Stimulated activated CD4-positive, alpha-beta T cell treated with anti-CD3 and anti-CD28 coated beads, TNF-alpha, amount 100 ng/mL, for 24 hours (primary cell): ENCODE data around the gene KLHL18.
"Not testable (repeated sequence)": the region's sequence is repeated elsewhere in the genome, so short reads cannot be mapped to it uniquely, and the experiment has no call there.

Experiments
- DNase-seq, 3 experiments: peaks; one replicate each; pipeline ENCODE4 v3.0.0-alpha.2; 2020; ENCODE audit warnings: low read depth in 3 of 3

The KLHL18 gene

DNA sequence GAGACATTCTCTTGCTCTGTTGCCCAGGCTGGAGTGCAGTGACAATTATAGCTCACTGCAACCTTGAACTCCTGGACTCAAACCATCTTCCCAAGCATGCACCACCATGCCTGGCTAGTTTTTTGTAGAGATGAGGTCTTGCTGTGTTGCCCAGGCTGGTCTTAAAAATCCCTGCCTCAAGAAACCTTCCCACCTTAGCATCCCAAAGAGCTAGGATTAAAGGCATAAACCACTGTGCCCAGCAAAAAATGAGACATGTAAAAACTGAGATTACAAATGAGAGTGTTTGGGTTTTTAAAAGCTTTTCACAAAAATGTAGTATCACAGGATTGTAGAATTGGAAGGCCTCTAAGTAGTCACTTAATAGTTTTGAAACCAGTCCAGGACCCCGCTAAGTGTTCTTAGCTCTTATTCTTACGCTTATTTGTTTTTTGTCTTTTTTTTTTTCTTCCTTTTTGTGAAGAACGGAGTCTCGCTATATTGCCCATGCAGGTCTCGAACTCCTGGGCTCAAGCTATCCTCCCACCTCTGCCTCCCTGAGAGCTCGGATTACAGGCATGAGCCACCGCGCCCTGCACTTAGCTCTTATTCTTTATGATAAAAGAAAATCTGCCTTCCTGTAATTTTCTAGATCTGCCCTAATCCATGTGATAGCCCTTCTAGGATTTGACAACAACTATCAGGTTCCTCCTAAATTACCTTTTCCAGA, 31.5 kb downstream of the KLHL18 start:
- no peak for DNase-seq

DNA sequence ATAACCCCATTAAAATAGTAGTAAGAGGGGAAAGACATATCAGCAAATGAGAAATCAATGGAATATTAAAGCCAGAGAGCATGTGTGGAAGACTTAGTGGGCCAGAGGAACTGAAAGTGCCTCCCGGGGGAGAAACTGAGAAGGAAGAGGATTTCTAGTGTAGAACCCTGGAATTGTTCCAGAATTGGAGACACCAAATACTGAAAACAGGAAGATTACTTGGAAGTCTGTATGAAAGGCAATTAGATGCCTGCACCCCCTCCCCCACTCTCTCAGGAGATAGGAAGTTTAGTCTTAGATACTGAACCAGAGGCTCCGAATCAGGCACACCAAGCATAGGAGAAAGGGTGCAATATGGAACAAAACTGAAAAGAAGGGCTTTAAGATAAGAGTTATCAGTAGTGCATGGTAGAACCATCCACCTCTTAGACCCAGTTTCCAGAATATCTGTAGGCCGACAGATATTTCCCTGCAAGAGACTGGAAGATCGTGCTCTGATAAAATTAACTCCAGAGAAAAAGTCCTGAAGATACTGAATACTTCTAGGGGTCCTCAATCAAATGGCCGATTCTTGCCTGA, 32.4 kb downstream of the KLHL18 start:
- DNase-seq = no peak

DNA sequence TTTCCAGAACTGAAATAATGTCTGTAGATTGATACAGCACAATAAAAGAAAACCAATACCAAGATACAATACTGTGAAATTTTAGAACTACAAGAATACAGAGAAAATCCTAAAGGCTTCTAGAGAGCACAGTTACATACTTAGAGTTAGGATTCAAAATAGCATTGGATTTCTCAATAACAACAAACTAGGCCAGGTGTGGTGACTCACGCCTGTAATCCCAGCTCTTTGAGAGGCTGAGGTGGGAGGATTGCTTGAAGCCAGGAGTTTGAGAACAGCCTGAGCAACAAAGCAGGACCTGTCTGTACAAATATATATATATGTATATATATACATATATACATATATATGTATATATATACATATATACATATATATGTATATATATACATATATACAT, 33.4 kb downstream of the KLHL18 start:
- DNase-seq = not testable (repeated sequence)

DNA sequence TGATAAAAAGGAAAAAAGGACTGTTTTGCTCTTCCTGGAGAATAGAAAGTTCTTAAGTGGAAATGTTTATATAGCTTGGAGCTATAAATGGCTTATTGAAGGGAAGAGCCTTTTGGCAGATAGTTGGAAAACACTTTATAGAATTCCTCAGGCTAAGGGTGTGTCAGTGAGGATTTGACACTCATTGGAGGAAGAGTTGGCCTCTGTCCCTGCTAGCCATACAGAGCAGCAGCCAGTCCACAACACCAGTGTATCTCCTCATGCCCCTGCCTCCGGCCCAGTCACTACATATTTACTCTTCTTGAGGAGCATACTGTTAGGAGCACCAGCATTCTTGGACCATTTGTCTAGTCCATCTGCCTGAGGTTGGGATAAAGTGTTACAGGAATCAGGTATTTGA, 36.2 kb downstream of the KLHL18 start:
- DNase-seq = no peak

DNA sequence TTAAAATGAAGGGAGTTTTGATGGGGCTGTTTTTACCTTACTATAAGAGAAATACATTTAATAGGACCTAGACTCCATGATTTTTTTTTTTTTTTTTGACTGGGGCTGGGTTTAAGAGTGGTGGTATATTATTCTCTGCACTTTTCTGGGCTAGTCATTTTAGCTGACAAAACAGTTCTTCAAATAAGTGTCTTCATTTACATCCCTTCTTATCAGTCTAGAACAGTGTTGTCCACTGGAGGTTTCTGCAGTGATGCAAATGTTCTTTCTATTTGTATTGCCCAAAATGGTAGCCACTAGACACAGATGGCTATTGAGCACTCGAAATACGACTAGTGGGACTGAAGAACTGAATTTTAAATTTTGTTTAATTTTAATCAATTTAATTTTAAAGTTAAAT, 37.2 kb downstream of the KLHL18 start:
- DNase-seq = no peak

DNA sequence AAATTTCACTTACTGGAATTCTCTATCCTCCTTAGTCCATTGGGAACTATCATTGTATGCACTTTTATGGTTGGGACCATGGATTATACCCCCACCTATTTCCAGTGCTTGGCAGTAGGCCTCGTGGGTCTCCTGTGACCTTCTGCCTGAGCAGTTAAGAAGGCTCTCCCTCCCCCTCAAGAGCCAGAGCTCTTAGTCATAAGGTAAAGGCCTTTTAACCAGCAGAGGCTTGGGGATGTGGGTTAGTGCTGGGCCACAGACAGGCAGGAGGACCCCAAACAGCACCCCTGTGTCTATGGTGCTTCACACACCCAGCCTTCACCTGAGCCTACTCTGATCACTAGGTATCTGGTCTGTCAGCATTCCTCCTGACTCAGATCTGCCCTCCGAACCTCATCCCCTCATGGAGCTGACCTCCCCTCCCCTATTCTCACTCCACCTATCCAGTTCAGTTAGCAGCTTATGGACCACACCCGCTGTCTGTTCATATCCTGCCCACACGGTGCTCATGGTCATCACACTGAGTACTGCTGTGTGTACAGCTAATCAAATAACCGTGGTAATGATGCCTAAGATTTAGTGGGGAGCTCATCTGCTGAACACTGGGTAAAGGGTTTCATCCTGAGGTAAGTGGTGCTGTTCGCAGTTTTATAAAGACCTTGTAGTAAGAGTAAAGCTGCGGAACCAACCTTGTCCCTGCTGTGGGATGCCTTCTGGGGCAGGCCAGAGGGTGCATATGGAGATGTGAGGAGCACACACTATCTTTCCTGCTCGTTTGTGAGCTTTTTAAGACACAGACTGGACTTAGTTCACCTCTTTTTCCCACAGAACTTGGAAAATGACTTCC, 40.9 kb downstream of the KLHL18 start:
- DNase-seq = no peak

DNA sequence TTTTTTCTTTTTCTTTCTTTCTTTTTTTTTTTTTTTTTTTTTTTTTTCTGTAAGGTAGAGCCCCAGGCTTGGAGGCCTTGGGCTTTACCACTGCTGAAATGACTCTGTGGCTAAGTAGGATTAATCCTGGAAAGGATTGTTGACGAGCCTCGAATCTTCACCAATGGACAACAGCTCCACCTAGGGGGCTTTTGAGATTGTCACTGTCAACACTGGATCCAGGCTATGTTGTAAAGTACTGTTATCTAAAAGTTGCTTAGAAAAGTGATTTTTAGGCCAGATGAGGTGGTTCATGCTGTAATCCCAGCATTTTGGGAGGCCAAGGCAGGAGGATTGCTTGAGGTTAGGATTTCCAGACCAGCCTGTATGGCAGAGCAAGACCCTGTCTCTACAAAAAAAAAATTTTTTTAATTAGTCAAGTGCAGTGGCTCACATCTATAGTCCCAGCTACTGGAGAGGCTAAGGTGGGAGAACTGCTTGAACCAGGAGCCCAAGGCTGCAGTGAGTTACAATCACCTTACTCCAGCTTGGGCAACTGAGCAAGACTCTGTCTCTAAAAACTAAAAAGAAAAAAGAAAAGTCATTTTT, 41.6 kb downstream of the KLHL18 start:
- peak; percentile 2 to 27 (median 22) for DNase-seq

DNA sequence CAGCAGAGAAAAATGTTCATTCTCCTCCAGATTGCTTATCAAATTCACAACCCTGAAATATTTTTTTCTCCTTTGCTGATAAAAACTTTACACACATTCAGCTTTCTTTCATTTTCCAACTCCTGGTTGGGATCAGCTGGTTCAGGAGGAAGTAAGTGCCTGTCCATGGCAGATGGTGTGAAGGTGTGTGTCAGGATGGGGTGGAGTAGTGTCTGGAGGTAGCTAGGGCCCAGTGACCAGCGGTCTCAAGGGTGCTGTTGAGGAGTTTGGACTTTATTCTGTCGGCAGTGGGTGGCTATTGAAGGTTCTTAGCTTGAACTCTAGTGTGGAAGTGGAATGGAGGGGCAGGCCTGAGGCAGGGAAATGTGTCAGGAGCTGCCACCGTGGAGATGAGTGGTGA, 51.2 kb downstream of the KLHL18 start:
- DNase-seq = no peak

DNA sequence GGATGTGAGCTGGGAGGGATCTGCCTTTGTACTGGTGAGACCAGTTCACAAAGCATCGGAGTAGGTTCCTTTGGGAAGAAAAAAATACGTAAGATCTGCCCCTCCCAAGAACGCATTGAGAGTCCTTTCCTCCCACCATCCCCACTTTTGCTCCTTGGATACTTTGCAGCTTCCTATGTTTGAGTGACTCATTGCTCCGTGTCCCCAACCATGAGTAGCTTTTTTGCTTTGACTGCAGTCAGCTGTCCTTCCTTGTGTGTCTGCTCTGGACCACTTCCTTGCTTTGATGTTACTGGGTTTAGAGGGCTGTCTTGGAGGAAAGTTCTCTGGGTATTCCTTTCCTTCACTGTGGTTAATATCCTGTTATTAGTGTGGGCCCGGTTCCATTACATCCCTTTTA, 54.9 kb downstream of the KLHL18 start:
- no peak for DNase-seq

DNA sequence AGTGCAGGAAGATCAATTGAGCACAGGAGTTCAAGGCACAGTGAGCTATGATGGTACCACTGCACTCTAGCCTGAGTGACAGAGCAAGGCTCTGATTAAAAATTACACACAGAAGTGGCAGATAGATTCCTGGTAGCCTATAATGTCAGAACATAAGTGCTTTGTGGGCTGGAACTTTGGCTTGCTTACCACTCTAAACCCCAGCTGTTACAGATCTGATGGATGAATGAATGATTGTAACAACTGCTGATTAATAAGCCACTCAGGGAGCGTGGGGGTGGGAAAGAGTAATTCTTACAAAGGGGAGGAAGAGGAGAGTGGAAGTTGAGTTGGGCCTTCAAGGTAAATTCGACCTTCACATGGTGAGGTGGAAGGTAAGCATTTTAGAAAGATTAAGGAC, 57.2 kb downstream of the KLHL18 start:
- DNase-seq = no peak

DNA sequence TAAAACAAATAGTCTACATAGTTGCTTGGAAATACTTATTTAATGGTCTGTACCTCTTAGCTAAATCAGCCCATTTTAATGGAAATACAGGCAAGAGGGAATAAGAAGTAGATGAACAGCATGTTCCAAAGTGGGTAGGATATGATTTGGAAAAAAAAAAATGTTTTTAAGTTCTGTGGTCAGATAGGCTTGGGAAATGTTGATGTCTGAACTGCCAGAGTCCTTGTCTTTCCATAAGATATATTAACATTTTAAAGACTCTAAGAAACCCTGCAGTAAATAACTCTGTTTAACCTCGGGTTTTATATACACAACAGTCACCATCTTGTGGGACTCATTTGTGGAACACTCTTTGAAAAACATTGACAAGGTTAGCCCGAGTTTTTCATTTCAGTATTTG, 58.1 kb downstream of the KLHL18 start:
- no peak for DNase-seq

DNA sequence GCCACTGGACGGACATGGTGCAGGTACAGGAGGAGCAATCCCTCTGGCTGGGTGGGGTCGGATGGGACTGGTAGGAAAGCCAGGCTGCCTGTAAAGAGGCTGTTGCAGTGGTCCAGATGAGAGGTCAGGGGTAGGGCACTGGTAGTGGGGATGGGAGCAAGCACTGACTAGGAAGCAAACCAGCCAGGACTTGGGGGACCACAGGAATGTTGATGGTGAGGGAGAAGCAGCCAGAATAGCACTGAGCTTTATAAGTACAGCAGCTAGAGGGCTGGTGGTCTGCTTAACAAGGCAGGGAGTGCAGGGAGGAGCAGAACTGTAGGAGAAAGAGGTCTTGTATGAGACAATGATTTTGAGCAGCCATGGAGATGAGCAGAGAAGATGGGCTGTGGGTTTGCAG, 59.4 kb downstream of the KLHL18 start:
- DNase-seq = no peak

DNA sequence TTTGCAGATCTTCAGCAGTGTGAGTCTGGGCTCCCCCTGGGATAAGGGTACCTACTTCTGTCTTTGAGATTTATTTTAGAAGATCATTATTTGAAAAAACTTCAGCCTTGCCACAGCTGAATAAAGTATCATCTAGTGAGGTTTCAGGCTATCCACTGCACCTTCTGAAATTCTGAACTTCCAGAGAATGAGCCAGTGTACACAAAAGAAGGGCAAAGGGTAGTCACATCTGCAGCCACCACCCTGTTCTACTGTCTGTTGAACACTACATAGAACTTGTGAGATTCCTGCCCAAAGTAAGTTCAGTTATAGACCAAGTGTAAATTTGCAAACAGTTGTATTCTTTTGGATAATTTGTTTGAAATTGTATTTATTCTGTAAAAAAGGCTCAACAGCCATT, 60.1 kb downstream of the KLHL18 start:
- no peak for DNase-seq

DNA sequence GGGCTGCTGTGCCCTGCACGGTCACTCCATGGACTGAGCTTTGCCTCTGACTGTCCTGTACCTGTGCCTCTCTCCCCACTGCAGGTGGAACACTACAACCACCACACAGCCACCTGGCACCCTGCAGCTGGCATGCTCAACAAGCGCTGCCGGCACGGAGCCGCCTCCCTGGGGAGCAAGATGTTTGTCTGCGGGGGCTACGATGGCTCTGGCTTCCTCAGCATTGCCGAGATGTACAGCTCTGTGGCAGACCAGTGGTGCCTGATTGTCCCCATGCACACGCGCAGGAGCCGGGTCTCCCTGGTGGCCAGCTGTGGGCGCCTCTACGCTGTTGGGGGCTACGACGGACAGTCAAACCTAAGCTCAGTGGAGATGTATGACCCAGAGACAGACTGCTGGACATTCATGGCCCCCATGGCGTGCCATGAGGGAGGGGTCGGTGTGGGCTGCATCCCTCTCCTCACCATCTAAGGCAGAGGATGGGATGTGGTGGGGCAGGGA, 60.8 kb downstream of the KLHL18 start:
- no peak for DNase-seq

DNA sequence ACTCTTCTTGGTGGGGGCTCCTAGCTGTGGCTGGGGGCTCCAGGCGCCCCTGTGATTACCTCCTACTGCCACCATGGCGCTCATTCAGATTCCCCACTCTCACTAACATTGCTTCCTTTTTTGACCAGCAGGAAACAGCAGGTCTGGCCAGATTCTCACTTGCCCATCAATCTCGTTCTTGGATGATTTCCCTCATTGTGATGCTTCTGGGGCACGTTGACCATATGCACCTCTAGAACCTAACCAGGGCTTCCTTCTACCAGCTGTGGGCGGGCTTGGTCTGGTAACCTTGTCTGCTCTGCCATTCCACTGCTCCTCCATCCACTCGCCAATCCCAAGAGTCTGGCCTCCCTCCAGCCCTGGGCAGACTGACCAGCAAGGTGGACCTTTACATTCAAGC, 62.2 kb downstream of the KLHL18 start:
- no peak for DNase-seq

DNA sequence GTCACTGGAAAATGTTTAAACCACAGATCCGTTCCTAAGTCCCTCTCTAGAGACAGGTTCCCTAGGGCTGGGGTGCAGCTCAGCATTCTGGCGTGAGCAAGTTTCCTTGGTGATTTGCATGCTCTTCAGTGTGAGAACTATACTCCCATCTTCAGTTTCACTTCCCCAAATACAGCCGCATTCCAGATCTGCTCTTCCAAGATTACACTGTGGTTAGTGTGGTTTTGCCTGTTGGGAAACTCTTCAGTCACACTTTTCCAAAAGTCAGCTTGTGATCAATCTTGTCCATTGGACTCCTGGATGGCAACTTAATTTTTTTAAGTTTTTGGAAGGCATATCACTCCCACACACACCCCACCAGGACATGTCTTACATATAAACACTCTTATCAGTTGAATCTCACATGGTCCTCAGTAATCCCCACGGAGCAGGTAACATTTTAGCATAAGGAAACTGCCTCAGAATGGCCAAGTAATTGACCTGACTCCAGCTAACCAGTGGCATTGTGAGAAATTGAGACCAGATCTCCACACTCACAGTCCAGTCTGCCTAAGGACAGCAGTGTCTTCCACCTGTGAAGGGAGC, 64.6 kb downstream of the KLHL18 start:
- no peak for DNase-seq

DNA sequence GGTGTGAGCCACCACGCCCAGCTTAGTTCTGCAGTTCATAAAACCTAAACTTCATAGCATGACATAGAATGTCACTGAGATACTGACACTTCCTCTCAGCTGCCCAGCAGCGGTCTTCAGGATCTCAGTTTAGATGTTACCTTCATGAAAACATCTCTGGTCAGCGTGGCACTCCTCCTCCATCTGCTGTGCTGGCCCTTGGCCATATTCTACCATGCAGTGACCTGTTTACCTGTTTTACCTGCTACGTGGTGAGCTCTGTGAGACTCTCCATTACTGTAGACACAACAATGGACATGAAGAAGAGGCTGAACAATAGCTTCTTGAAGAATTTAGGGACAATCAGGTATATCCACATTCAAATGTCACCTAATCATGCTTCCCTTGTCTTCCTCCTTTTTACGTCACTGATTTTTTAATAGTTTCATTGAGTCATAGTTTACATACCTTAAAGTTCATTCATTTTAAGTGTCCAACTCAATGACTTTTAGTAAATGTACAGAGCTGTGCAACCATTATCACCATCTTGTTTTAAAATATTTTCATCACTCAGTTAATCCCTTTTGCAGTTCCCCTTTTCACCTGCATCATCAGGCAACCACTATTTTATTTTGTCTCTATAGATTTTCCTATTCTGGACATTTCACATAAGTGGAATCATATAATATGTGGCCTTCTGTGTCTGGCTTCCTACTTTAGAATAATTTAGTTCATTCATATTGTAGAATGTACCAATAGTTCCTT, 65.8 kb downstream of the KLHL18 start:
- no peak for DNase-seq

DNA sequence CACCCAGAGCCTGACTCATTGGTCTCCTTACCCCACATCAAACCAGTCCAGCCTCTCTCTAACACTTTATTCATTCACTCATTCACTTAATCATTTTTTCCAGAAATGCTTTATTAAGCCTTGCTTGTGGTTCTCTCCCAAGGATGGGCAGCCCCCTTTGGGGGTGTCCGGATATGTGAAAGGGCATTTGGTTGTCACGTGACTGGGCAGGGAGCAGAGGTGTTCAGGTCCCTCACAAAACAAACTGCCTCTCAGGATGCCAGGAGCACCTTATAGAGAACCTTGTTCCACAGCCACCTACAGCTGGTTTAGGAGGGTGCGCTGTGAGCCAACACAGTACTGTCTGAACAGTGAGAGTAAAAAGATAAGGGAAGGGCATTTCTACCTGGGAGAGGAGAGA, 72.3 kb downstream of the KLHL18 start:
- DNase-seq = no peak

DNA sequence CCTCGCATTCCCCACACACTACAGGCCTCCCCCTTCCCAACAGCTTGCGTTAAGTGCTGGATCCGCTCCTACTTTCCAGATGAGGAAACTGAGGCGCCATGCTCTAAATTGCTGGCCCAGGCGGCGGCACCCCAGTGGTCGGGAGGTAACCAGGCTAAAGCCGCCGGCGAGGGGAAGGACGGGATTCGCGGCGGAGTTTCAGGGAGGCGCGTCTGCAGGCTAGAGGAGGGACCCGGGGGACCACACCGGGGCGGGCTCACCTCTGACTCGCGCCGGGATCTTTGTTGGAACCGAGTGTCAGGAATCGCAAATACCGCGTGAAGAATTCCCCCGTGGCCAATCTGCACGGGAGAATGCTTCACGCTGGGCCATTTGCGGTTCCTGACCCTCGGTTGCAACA, 73.5 kb downstream of the KLHL18 start:
- no peak for DNase-seq

DNA sequence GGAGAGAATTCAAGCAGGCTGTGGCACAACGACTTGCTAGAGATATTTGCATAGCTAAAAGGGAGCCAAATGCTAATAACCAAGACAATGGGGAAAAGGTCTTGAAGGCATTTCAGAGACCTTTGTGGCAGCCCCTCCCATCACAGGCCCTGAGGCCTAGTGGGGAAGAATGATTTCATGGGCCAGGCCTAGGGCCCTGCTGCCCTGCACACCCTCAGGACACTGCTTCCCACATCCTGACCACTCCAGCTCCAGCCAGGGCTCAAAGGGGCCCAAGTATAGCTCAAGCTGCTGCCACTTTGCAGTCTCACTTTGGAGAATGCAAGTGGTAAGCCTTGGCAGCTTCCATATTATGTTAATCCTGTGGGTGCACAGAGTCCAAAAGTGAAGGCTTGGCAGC, 76.6 kb downstream of the KLHL18 start:
- no peak for DNase-seq

DNA sequence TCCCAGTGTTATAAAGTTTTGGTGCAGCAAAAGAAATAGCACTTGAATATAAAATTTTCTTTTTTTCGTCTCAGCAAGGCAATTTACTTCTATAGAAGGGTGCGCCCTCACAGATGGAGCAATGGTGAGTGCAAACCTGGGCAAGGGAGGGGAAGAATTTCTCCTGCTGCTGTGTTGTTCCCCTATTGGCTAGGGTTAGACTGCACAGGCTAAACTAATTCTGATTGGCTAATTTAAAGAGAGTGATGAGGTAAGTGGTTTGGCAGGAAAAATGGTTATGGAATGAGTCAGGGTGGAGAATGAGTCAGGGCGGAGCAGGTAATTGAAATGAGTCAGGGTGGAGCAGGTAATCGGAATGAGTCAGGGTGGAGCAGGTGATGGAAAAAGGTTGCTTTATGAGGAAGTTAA, 77.4 kb downstream of the KLHL18 start:
- DNase-seq = peak in 1 of 3 experiments; percentile 14
